Thymus (tissue), 11 donors: ENCODE results near the gene RPS18. TPM values are rescaled to one million over a fixed set of nuclear protein-coding genes. Genes with fewer than 3 reads are reported as not detected.

Experiments used
- DNase-seq, 9 donors: peaks; one replicate each; pipeline ENCODE4 v3.0.0-alpha.2; 2013; ENCODE audit warnings: low spot score in 9 of 9, low read depth in 6 of 9, missing footprints in 1 of 9
- H3K27ac ChIP-seq, 2 donors: one replicate each; pipeline ENCODE4 v1.5.1; 2013; ENCODE audit warnings: control low read depth in 1 of 2, low read depth in 1 of 2, low read length in 1 of 2, mild to moderate bottlenecking in 1 of 2, moderate library complexity in 1 of 2
- H3K27me3 ChIP-seq, 2 donors: one replicate each; pipeline ENCODE4 v1.5.1; 2013; ENCODE audit warnings: low read length in 1 of 2; ENCODE audit not compliant: control insufficient read depth in 2 of 2, insufficient read depth in 1 of 2
- H3K36me3 ChIP-seq, 2 donors: one replicate each; pipeline ENCODE4 v1.5.1; 2013; ENCODE audit warnings: low read length in 1 of 2, mild to moderate bottlenecking in 1 of 2, moderate library complexity in 1 of 2; ENCODE audit not compliant: control insufficient read depth in 2 of 2, insufficient read depth in 2 of 2
- H3K4me1 ChIP-seq, 2 donors: one replicate each; pipeline ENCODE4 v1.5.1; 2013; ENCODE audit warnings: low read length in 2 of 2; ENCODE audit not compliant: control insufficient read depth in 2 of 2, insufficient read depth in 2 of 2
- H3K4me3 ChIP-seq, 2 donors: one replicate each; pipeline ENCODE4 v1.5.1; 2013; ENCODE audit warnings: low read length in 2 of 2, control low read depth in 1 of 2, mild to moderate bottlenecking in 1 of 2
- H3K9me3 ChIP-seq, 2 donors: one replicate each; pipeline ENCODE4 v1.5.1; 2013; ENCODE audit warnings: low read length in 1 of 2, mild to moderate bottlenecking in 1 of 2; ENCODE audit not compliant: control insufficient read depth in 2 of 2, insufficient read depth in 1 of 2
- WGBS: extraction: QIAGEN DNeasy Blood & Tissue Kit; methylation state at CpG from one replicate; pipeline ENCODE4 v1.1.7; 2013; 5-methylcytosine and 5-hydroxymethylcytosine counted together
- polyA plus RNA-seq: library from polyadenylated mRNA; stranded (reverse); fragments of 200-250 nt; gene quantifications from one replicate; pipeline ENCODE4 v1.2.3, GENCODE V29; 2013
- total RNA-seq: library from RNA; stranded (reverse); fragments of 120-200 nt; gene quantifications from one replicate; pipeline ENCODE4 v1.2.4, GENCODE V29; 2013
- donor health status: healthy.

Gene RPS18
- total and polyA plus RNA-seq, 2 donors = 5,201 to 5,710 TPM

DNA sequence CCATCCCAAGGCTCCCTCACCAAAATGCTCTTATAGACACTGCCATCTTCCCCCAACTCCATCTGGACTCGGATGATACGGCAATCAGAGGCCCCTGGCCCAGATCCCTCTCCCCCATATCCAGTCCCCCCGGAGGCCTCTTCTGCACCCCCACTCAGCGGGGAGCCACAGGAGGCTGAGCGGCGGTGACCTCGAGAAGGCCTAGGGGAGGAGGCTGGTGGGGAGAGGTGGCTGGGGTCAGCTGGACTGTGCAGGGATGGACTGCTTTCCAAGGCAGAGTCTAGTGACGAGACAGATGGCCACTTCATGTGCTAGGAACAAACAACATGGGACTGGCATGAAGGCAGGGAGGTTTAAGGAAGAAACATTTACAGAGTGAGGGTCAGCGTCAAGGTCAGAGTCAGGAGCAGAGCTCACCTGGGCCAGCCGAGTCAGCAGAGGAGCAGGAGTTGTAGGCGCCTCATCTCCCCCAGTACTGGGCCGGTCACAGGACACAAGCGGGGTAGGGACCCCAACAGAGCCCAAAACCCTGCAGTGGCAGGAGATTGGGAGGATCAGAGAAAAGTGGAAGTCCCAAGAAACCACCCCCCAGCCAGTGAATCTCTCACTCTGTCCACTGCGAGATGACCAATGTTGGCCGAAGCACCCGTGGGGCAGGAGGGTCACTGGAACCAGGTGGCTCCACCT is 21.3 kb downstream of the RPS18 start:
- DNase-seq = no peak
- no peaks in the 10 kb centered on the region for H3K27me3 ChIP-seq
- H3K4me3 ChIP-seq = no peak overlapping the region
- no peak overlapping the region for H3K27ac ChIP-seq
- 98% methylated on average over 16 of the region's 16 CpGs for WGBS
- H3K36me3 ChIP-seq = peaks cover 56% of the 10 kb centered on the region in 2 donors
- peaks cover 0 to 6% of the 10 kb centered on the region in 2 donors for H3K9me3 ChIP-seq
- H3K4me1 ChIP-seq = peaks cover 18 to 27% of the 10 kb centered on the region in 2 donors

DNA sequence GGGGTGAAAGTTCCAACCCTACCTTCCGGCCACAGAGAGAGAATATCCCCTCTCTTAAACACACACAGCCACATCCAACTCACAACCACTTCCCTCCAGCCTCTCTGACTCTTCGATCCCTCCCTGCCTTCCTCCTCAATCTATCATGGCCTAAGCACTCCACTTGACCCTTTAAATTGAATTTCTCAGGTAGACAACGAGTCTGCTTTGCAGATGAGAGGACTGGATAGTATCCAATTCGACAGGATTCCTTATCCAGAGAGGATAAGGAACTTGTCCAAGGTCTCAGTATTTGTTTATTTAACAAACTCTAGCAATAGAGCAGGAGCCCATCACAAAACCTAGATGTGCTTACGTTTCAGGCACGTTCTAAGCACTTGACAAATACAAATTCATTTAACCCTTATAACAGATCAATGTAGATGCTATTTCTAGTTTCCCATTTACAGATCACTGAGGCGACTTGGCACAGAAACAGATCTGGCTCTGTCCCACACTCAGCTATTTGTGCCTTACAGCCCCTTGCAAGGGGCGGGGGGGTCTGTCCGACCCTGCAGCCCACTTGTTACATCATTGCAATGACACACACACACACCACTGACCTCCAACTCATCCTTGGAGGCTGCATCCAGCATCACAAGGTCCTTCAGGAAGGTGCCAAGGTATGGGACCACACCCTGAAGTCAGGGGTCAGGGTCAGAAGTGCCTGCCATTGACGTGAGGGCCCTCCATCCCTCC is 22.4 kb downstream of the RPS18 start:
- Histone ChIP-seq H3K36me3 (peaks cover 56% of the 10 kb centered on the region in 2 donors), H3K27me3 (no peaks in the 10 kb centered on the region), H3K27ac (no peak overlapping the region), H3K9me3 (peaks cover 0 to 6% of the 10 kb centered on the region in 2 donors), H3K4me3 (no peak overlapping the region), H3K4me1 (peaks cover 18 to 24% of the 10 kb centered on the region in 2 donors)
- 98% methylated on average over 10 of the region's 10 CpGs for WGBS
- no peak for DNase-seq

GRCh38 chr6:33295621-33296369 is 23.9 kb downstream of the RPS18 start:
- H3K27ac ChIP-seq = no peak overlapping the region
- DNase-seq = no peak

DNA sequence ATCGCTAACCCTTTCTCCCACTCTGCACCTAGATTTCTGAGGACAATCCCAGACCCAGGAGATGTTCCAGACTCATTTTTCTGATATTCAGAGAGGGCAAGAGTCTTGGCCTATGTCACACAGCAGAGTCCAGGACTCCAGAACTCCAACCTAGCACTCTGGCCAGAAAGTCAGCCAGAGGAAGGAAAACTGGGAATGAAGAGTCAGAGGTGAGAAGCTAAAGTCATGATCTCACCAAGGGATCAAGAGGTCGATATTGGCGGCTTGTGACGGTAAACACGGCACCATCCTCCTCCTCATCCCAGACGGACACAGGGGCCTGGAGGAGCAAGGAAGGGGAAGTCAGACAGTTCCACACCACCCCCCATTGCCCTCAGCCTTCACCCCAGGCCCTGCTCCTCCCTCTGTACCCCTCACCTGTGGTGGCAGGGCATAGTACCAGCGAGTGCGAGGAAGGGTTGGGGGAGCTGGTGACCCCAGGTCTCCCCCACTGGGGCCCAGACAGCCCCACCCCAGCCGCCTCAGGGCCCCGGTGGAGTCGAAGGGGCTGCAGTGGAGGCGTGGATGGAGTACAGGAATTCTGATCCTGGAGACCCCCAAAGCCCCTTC is 25.0 kb downstream of the RPS18 start:
- peaks cover 54 to 56% of the 10 kb centered on the region in 2 donors for H3K36me3 ChIP-seq
- 89% methylated on average over 12 of the region's 12 CpGs for WGBS
- no peak for DNase-seq
- no peaks in the 10 kb centered on the region for H3K27me3 ChIP-seq
- H3K9me3 ChIP-seq = peaks cover 0 to 6% of the 10 kb centered on the region in 2 donors
- H3K4me3 ChIP-seq = no peak overlapping the region
- peak overlapping the region in 1 of 2 donors; percentile 59 for H3K27ac ChIP-seq
- H3K4me1 ChIP-seq = peaks cover 14 to 24% of the 10 kb centered on the region in 2 donors

More at GRCh38 chr6:33295621-33296369, 23.9 kb downstream of the RPS18 start:
- Histone ChIP-seq H3K9me3 (peaks cover 0 to 6% of the 10 kb centered on the region in 2 donors), H3K36me3 (peaks cover 55 to 56% of the 10 kb centered on the region in 2 donors), H3K4me3 (no peak overlapping the region), H3K4me1 (peaks cover 14 to 24% of the 10 kb centered on the region in 2 donors), H3K27me3 (no peaks in the 10 kb centered on the region)
- WGBS = 97% methylated on average over 15 of the region's 15 CpGs

GRCh38 chr6:33297406-33297955 is 25.6 kb downstream of the RPS18 start:
- H3K4me1 ChIP-seq = peaks cover 14 to 24% of the 10 kb centered on the region in 2 donors
- 16% methylated on average over 16 of the region's 16 CpGs for WGBS
- no peak for DNase-seq
- peak overlapping the region; percentile 97 to 98 for H3K4me3 ChIP-seq
- H3K36me3 ChIP-seq = peaks cover 50 to 52% of the 10 kb centered on the region in 2 donors
- H3K27me3 ChIP-seq = no peaks in the 10 kb centered on the region
- H3K9me3 ChIP-seq = peaks cover 0 to 3% of the 10 kb centered on the region in 2 donors
- H3K27ac ChIP-seq = peak overlapping the region in 1 of 2 donors; percentile 99

GRCh38 chr6:33297956-33298772 is 26.3 kb downstream of the RPS18 start:
- peak in 5 of 9 donors; percentile 33 to 76 (median 56) for DNase-seq
- H3K4me1 ChIP-seq = peaks cover 14 to 24% of the 10 kb centered on the region in 2 donors
- H3K9me3 ChIP-seq = peaks cover 0 to 3% of the 10 kb centered on the region in 2 donors
- peak overlapping the region; percentile 97 to 98 for H3K4me3 ChIP-seq
- H3K27ac ChIP-seq = peak overlapping the region; percentile 99 to 100
- H3K36me3 ChIP-seq = peaks cover 46 to 50% of the 10 kb centered on the region in 2 donors
- WGBS = 1% methylated on average over 42 of the region's 42 CpGs
- H3K27me3 ChIP-seq = no peaks in the 10 kb centered on the region

GRCh38 chr6:33298773-33299236 is 26.9 kb downstream of the RPS18 start, which contains the start of gene RGL2:
Gene RGL2 (minus strand): TSS chr6:33298942. CDS start chr6:33298610, 332 bp downstream.
- Histone ChIP-seq H3K27ac (peak within 1 kb of the TSS; percentile 99 to 100), H3K4me3 (peak within 1 kb of the TSS; percentile 97 to 98), H3K4me1 (peaks cover 14 to 24% of the 10 kb centered on the region in 2 donors), H3K9me3 (peaks cover 0 to 3% of the 10 kb centered on the region in 2 donors), H3K27me3 (no peaks in the 10 kb centered on the region), H3K36me3 (peaks cover 42 to 49% of the 10 kb centered on the region in 2 donors)
- DNase-seq = peak in 4 of 9 donors; percentile 55 to 79 (median 67)
- WGBS = under 1% methylated on average over 34 of the region's 34 CpGs
